Measurements from ENCODE around the gene B3GNT9.
A peak's percentile ranks its signal among the peaks of the same experiment; 100 is the strongest.

B3GNT9 gene, protein sequence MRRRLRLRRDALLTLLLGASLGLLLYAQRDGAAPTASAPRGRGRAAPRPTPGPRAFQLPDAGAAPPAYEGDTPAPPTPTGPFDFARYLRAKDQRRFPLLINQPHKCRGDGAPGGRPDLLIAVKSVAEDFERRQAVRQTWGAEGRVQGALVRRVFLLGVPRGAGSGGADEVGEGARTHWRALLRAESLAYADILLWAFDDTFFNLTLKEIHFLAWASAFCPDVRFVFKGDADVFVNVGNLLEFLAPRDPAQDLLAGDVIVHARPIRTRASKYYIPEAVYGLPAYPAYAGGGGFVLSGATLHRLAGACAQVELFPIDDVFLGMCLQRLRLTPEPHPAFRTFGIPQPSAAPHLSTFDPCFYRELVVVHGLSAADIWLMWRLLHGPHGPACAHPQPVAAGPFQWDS

GRCh38 chr16:67150833-67151396, at the start of gene B3GNT9:
Gene B3GNT9, minus strand, starts transcription at chr16:67150998. Its CDS starts 513 bp downstream, at chr16:67150485.
- DNase-seq, result peak; percentile 68

- no peak for DNase-seq
Measured at GRCh38 chr16:67200491-67200890, 49.7 kb upstream of the B3GNT9 start.

DNA sequence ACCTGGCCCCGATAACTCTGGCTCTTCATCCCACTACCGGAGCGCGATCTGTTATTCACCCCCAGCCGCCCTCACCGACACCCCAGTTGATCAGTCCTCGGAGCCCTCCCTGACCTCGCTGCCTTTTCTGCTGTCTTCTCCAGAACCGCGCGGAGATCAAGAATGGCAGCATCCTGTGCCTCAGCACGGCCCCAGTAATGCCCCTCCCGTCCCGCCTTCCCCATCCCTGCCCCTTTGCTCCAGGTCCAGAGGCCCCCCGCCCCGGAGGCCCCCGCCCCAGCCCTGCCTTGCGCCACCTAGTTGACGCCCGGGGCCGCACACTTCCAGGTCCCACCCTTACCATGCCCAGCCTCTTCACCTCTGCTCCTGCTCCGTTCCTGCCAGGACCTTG, 49.0 kb upstream of the B3GNT9 start:
- no peak for DNase-seq

GRCh38 chr16:67199011-67199807, 48.4 kb upstream of the B3GNT9 start, which contains the start of gene ELMO3:
Gene ELMO3, plus strand, starts transcription at chr16:67199131. Its CDS starts 196 bp downstream, at chr16:67199327.
- no peak for DNase-seq

DNA sequence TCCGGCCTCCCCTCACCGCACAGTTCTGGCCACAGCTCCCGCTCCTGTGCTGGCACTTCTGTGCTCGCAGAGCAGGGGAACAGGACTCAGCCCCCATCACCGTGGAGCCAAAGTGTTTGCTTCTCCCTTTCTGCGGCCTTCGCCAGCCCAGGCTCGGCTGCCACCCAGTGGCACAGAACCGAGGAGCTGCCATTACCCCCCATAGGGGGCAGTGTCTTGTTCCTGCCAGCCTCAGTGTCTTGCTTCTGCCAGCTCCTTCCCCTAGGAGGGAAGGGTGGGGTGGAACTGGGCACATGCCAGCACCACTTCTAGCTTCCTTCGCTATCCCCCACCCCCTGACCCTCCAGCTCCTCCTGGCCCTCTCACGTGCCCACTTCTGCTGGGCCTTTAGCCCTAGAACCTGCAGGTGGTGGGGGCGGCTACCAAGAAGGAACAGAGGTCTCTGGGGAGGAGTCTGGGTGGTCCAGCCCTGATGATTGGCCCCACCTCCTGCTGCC, 47.5 kb upstream of the B3GNT9 start:
- no peak for DNase-seq

GRCh38 chr16:67197704-67198103, 46.9 kb upstream of the B3GNT9 start:
- no peak for DNase-seq

GRCh38 chr16:67196881-67197280, 46.1 kb upstream of the B3GNT9 start:
- DNase-seq, result no peak

- no peak for DNase-seq
Measured at GRCh38 chr16:67195676-67196075, 44.9 kb upstream of the B3GNT9 start.

GRCh38 chr16:67194260-67194659, 43.5 kb upstream of the B3GNT9 start:
- DNase-seq, result no peak

DNA sequence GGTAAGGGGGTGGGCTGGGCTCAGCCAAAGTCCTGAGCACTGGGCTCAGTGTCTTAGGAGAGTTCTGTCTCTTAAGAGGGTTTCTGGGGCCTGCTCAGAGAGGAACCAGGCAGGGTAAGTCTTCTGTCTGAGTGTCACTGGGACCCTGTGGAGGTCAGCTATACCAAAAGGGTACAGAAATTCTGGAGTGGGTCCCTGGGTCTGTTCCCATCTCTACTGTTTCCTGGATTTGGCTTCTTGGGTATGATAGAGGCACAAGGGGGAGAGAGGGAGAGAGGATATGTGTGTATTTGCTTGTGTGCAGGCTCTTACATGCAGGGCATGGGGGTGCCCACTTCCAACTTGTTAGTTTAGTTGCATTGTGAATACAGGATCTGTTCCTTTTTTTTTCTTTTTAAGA, 42.7 kb upstream of the B3GNT9 start:
- no peak for DNase-seq

DNA sequence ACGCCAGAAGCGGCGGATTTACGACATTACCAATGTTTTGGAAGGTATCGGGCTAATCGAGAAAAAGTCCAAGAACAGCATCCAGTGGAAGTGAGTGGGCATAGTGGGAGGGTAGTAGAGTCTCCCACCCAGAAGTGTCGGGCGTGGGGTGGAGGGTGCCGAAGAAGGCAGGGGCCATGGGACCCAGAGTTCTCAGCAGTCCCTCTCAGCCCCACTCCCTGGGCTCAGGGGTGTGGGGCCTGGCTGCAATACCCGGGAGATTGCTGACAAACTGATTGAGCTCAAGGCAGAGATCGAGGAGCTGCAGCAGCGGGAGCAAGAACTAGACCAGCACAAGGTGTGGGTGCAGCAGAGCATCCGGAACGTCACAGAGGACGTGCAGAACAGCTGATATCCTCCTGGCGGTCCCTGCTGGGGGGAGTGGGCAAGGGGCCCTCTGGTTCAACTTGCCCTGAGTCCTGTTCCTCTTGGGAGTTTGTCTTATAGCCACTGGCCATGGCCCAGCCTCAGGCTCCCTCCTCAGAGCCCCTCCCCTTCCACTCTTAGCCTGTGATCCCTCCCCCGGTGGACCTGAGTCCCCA, 42.1 kb upstream of the B3GNT9 start:
- DNase-seq, result no peak

DNA sequence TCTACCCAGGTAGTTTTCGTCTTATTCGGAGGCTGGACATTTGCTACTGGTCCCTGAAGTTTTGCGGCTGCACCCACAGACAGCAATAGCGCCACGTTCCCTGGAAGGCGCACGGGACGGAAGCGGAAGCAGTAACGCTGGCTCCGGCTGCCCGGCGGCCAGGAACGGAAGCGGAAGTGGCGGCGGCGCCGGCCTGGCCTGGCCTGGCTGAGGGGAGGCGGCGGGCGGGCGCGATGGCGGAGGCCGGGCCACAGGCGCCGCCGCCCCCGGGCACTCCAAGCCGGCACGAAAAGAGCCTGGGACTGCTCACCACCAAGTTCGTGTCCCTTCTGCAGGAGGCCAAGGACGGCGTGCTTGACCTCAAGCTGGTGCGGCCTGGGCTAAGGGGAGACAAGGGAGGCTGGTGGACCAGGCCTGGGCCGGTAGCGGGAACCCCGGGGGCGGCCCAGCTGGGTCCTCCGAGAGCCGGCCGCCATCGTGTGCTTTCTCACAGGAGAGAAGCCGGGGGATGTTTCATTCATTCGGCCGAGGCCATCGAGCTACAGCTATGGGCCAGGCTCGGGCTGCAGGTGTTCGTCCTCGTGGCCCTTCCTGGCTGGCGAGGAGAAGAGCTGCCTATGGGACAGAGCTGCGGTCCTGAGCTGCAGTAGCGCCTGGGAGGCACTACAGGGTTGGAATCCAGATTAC, 41.3 kb upstream of the B3GNT9 start, which contains the start of gene E2F4:
E2F4 (plus strand) TSS at position 161 of the 687 bp plus-strand sequence; CDS start at position 234, 73 bp downstream.
- DNase-seq, result peak; percentile 88

DNA sequence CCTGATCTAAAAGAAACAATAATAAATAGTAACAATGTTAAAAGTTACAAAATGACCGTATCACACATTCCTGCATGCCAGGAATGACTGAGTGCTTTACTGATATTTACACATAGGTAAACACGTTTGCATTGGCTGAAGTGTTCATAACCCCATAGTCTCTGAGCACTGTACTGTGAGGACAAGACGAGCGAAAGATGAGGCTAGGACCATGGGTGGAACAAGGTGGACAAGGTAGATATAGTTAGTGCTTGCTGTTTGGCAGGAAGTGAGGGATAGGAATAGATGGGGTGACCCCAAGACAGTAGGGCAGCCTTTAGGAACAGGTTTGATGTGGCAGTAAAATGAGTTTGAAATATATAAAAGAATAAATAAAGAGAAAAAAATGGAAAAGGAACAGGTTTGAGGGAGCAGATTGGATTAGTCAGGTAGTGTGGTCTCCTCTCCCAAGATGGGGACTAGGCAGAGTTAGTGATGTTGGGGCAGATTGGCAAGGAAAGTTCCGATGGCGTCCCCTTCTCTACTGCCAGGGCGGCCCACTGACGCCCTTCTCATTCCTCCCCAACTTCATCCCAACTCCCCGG, 40.7 kb upstream of the B3GNT9 start:
- no peak for DNase-seq

DNA sequence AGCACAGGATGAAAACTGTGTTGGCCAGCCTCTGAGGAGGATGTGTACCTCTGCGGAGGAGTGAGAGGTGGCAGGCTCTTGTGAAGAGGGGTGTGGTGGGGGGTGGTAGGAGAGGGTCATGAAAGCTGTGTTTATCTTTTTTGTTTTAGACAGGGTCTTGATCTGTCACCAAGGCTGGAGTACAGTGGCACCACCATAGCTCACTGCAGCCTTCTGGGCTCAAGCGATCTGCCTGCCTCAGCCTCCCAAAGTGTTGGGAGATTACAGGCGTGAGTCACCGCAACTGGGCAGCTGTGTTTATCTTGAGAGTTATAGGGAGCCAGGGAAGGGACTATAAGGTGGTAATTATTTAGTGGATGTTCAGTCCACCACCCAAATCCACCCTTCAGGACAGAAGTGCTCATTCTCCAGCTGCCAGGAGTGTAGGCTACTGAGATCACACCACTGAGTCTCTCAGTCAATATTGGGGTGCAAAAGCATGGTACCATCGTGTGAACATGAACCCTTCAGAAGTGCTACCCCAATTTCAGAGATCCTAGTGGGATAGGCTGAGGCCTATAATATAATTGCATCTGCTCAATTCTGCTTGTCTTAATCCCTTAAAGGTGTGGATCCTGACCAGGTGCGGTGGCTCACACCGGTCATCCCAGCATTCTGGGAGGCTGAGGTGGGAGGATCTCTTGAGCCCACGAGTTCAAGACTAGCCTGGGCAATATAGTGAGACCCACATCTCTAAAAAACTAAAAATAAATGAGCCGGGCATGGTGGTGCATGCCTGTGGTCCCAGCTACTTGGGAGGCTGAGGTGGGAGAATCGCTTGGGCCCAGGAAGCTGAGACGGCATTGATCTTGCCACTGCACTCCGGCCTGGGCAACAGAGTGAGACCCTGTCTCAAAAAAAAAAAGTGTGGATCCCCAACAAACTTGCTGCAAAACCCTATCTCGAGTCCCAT, 39.9 kb upstream of the B3GNT9 start:
- no peak for DNase-seq

DNA sequence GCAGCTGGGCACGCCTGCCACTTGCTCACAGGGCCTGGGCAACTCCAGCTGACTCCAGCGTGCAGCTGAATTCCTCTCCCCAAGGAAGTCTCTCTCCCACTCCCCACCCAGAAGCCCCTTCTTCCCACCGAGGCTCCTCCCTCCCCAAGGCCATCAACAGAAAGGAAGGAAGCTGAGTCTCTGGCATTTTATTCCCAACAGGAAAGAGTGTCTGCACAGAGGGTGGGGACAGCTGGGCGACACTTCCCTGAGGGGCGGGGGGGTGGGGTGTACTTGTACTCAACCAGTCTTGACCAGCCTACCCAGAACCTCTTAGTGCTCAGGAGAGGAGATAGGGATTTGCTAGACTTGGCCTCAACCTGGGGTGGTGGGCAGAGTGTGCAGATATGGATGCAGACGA, 39.2 kb upstream of the B3GNT9 start, which contains the start of gene EXOC3L1:
EXOC3L1 (minus strand) TSS at position 96 of the 400 bp plus-strand sequence. CDS start 460 bp downstream, outside the sequence.
- DNase-seq, result no peak

- DNase-seq, result no peak
Measured at GRCh38 chr16:67188798-67189197, 38.0 kb upstream of the B3GNT9 start.

- no peak for DNase-seq
Measured at GRCh38 chr16:67188323-67188722, 37.5 kb upstream of the B3GNT9 start.

DNA sequence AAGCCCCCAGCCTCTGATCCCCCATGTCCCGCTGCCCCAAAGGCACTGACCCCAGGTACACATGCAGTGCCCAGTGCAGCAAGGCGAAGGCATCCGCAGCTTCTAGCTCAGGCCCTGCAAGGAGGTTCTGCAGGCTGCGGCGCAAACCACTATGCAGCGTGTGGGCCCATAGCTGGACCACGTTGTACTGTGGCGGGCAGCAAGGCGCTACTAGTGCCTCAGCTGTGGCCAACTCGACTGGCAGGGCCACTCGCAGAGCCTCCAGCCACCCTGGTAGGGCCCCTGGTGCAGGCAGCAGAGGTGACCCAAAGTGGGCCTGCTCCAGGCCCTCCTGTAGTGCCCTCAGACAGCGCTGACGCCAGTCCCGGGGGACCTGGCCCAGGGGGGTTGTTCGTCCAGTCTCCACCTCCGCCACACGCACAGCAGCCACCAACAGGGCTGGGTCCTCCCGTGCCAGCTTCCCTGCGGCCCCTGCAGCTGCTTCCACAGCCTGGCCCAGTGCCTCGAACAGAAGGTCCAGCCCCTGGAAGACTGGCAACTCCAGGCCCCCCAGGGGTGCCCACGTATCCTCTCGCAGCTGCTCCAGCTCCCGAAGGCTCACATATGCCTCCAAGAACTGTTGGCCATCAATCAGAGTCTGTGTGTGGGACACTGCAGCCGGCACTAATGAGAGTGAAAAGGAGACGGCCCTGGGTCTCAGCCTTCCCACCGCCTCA, 36.5 kb upstream of the B3GNT9 start:
- DNase-seq, result no peak

DNA sequence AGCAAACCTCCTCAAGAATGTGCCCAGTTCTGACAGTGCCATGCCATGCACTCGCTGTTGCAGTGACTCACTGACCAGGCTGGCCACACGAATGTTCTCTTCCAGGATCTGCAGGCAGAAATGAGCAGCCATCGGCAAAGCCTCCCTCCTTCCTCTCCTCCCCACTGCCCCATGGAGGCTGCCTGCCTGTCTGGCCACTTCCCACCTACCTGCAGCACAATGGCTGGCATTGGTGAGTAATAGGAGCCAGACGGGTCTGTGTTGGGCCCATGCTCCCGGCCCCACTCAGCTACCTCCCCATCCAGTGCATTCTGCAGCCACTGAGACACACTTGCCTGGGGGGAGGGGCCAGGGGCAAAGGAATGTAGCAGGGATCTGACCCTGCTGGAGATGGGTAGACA, 35.8 kb upstream of the B3GNT9 start:
- DNase-seq, result no peak

DNA sequence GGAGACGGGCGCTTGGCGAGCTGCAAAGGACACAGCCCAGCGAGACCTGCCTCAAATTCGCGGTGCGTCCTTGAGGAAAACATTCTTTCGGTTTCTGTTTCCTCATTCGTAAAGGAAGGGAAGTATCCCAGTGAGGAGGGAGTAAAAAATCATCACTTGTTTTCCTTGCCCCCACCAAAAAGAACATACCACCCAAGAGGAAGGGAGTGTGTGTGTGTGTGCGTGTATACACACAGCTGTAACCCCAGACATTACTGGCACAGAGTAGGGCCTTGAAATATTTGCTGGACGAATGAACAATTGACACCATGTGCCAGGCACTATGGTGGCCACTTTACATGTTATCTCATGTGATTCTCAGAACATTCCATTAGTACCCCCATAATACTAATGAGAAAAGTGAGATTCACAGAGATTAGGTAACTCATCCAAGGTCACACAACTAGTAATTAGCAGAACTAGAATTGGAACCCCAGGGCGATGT, 34.9 kb upstream of the B3GNT9 start:
- no peak for DNase-seq
